Right lobe of liver (tissue), 4 donors: Measurements from ENCODE around the gene TTLL12.

Experiments used
- CTCF ChIP-seq, 4 donors: fragments of 200-600 bp in 3 of 4; fragments of 450-650 bp in 1 of 4; IDR thresholded peaks; one replicate each; pipeline versions ENCODE4 v1.5.1 to v1.8.0; 2016 to 2022; ENCODE audit warnings: antibody characterized with exemption in 4 of 4, mild to moderate bottlenecking in 2 of 4
- POLR2A ChIP-seq: fragments of 450-650 bp; IDR thresholded peaks from one replicate; pipeline ENCODE4 v1.6.1; 2017; ENCODE audit warnings: antibody characterized with exemption, mild to moderate bottlenecking
- donor health status: DM: no; HTN: no; CAD: no.
- donor health status: DM: no; HTN: no; CAD: no.
- donor health status: DM: no; HTN: yes; CAD: no.

DNA sequence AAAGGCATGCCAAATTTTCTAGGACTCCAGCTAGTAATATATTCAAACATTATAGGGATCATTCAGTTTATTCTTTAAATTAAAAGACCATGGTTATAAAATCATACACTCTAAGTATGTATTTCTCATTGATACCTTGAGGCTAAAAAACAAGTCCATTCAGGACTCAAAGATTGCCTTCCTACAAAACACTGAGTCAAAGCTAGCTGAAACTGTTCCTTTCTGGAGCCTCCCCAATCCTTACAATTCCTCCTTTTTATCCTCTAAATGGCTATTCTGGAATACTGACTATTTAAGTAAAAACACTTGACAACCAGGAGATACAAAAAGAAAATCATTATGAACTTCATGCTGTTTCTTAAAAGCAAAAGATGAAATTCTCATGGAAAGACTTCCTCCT is 4.9 kb upstream of the TTLL12 start:
- no peak for TF ChIP-seq POLR2A
- no peak for TF ChIP-seq CTCF (IDR thresholded peaks at IDR 0.05)
